SU-DHL-6 (cell line): ENCODE results near the gene ENO2.
"Not testable (repeated sequence)": the region's sequence is repeated elsewhere in the genome, so short reads cannot be mapped to it uniquely, and the experiment has no call there.

Experiments used
- EZH2phosphoT487 ChIP-seq: fragments of 200-600 bp; sonication (generic), shearing (Covaris generic); conservative IDR thresholded peaks from 2 replicates; pipeline ENCODE4 v1.6.1; 2018; ENCODE audit warnings: mild to moderate bottlenecking, antibody characterized with exemption, low read length, moderate library complexity, mixed read lengths
- TF ChIP-seq, protein P1 (sequence below): fragments of 200-600 bp; sonication (generic); IDR thresholded peaks from one replicate; pipeline ENCODE4 v1.5.1; 2017; ENCODE audit warnings: antibody characterized with exemption, mild to moderate bottlenecking, low read length, moderate library complexity; ENCODE audit not compliant: insufficient read depth, poor library complexity, severe bottlenecking

DNA sequence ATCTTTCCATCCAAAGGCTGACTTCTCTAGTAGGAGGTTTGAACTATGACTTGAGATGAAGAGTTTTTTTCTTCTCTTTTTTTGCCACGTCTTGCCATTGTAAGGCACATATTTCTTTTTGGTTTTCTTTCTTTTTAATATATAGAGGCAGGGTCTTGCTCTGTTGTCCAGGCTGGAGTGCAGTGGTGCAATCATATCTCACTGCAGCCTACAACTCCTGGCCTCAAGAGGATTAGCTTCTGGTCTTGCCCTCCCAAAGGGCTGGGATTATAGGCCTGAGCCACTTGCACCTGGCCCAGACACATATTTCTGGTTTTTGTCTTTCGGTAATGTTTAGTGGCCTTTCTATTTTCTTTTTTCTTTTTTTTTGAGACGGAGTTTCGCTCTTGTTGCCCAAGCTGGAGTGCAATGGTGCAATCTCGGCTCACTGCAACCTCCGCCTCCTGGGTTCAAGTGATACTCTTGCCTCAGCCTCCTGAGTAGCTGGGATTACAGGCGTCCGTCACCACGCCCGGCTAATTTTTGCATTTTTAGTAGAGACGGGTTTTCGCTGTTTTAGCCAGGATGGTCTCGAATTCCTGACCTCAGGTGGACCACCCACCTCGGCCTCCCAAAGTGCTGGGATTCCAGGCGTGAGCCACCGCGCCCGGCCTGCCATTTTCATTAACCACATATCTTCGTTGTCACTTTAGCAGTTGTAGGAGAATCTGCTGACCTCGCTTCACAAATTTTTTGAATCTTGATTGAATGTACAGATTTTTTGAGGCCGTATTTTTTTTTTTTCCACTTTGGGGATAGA lies 24.4 kb upstream of the ENO2 start:
- TF ChIP-seq, protein P1, sequence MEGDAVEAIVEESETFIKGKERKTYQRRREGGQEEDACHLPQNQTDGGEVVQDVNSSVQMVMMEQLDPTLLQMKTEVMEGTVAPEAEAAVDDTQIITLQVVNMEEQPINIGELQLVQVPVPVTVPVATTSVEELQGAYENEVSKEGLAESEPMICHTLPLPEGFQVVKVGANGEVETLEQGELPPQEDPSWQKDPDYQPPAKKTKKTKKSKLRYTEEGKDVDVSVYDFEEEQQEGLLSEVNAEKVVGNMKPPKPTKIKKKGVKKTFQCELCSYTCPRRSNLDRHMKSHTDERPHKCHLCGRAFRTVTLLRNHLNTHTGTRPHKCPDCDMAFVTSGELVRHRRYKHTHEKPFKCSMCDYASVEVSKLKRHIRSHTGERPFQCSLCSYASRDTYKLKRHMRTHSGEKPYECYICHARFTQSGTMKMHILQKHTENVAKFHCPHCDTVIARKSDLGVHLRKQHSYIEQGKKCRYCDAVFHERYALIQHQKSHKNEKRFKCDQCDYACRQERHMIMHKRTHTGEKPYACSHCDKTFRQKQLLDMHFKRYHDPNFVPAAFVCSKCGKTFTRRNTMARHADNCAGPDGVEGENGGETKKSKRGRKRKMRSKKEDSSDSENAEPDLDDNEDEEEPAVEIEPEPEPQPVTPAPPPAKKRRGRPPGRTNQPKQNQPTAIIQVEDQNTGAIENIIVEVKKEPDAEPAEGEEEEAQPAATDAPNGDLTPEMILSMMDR = not testable (repeated sequence)
- TF ChIP-seq EZH2phosphoT487 = not testable (repeated sequence)
